ENCODE data around the gene SHISAL1.
"Not testable (repeated sequence)": the region's sequence is repeated elsewhere in the genome, so short reads cannot be mapped to it uniquely, and the experiment has no call there.

Gene SHISAL1

GRCh38 chr22:44309137-44309536 is 3.6 kb downstream of the SHISAL1 start:
- TF ChIP-seq CTCF (IDR thresholded peaks at IDR 0.05; ENCODE audit: control insufficient read depth, extremely low read depth, insufficient read depth), result no peak
- no peak for DNase-seq (ENCODE audit: low read depth)
- H3K4me3 ChIP-seq (ENCODE audit: low read depth, low read length), result no peak overlapping the region

DNA sequence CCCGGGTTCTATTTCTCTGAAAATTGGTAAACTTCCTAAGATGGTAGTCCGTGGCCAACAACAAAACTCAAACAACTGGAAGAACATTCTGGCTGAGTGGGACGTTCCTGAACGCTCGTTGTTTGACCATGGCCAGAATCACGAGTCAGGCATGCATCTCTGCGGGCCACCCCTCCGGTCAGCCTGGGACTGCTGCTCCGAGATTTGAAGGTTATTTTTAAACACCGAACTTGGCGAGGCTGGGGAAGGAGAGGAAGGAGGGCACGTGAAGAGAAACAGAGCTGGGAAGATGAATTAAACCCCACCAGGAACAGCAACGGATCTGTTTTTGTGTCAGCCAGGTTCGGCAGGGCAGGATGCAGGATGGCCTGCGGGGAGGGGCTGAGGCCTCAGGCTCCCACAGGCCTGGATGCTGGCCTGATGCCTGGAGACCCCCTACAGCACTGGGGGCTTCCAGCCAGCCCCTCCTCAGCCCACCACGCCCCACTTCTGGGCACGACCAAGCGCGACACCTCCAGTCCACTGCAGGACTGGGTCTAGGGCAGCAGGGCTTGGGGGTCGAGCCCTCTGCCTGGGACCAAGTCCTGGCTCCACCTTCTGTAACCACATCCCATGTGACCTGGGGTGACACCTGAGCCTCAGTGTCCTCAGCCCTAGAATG is 5.1 kb downstream of the SHISAL1 start:
- TF ChIP-seq CTCF (IDR thresholded peaks at IDR 0.05; ENCODE audit: control insufficient read depth, extremely low read depth, insufficient read depth), result no peak
- no peak for DNase-seq (ENCODE audit: low read depth)
- H3K4me3 ChIP-seq (ENCODE audit: low read depth, low read length), result no peak overlapping the region

DNA sequence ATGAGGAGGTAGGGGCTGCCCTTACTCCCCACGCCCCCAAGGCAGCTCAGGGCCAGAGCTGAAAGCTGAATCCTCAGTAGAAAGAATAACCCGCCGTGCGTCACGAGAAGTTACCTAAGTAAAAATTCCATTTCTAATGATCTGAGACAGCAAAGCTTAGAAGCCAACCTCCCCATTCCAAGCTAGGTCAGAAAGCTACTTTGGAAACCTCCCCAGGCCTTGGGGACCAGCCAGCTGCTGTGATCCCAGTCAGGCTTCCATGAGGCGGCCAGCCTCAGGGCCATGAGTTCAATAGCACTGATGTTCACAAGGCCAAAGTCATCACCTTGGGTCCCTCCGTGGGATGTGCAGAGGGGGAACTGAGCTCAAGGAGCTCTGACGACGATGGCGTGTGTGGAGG is 6.9 kb downstream of the SHISAL1 start:
- no peak for TF ChIP-seq CTCF (IDR thresholded peaks at IDR 0.05; ENCODE audit: control insufficient read depth, extremely low read depth, insufficient read depth)
- no peak overlapping the region for H3K4me3 ChIP-seq (ENCODE audit: low read depth, low read length)
- DNase-seq (ENCODE audit: low read depth), result no peak

DNA sequence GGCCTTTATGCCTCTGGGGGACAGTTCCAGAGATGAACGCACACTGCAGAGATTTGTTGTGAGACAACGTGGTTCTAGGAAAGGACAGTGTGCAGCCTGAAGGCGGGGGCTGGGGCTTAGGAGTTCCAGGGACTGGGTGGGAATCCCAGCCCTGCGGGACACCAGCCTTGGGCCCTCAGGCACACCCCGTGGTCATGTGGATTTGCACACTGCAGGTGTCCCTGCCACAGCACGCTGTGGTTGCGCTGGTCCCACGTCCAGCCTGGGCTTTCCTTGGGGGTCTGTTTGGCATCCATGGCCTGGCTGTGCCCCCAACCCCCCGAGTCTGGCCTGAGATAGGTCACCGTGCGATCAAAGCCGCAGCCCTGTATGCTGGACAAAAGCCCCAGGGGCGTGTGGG is 7.3 kb downstream of the SHISAL1 start:
- DNase-seq (ENCODE audit: low read depth), result no peak
- TF ChIP-seq CTCF (IDR thresholded peaks at IDR 0.05; ENCODE audit: control insufficient read depth, extremely low read depth, insufficient read depth), result no peak
- H3K4me3 ChIP-seq (ENCODE audit: low read depth, low read length), result no peak overlapping the region

DNA sequence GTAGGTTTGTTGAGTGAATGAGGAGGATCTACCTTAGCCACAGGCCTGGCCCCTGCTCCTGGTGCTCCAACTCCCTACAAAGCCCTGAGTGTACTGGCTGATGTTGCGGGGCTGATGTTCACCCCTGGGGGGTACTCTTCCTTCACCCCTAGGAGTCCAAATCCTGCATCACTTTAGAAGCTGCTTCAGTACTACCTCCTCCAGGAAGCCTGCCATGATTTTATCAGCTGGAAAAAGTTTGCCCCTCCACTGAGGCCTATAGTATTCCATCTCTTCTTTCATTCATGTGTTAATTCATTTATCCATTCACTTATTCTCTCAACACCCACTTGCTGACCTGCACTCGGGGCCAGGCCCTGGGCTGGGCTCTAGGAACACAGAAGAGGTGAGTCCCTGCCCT is 7.8 kb downstream of the SHISAL1 start:
- no peak for TF ChIP-seq CTCF (IDR thresholded peaks at IDR 0.05; ENCODE audit: control insufficient read depth, extremely low read depth, insufficient read depth)
- DNase-seq (ENCODE audit: low read depth), result no peak
- H3K4me3 ChIP-seq (ENCODE audit: low read depth, low read length), result no peak overlapping the region

- no peak overlapping the region for H3K4me3 ChIP-seq (ENCODE audit: low read depth, low read length)
- TF ChIP-seq CTCF (IDR thresholded peaks at IDR 0.05; ENCODE audit: control insufficient read depth, extremely low read depth, insufficient read depth), result no peak
- DNase-seq (ENCODE audit: low read depth), result no peak
Observed at GRCh38 chr22:44304354-44304753, 8.4 kb downstream of the SHISAL1 start.

DNA sequence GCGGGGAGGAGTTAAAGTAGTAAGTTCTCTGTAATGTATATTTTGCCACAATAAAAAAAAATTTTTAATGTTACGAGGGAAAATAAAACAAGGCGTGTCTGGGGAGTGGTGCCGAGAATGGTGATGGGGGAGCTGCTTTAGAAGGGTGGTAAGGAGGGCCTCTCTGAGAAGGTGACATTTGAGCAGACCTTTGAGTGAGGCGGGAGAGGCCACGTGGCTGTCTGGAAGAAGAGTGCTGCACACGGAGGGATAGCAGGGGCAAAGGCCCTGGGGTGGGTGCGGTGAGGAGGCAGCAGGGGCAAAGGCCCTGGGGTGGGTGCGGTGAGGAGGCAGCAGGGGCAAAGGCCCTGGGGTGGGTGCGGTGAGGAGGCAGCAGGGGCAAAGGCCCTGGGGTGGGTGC is 10.4 kb downstream of the SHISAL1 start:
- DNase-seq (ENCODE audit: low read depth); H3K4me3 ChIP-seq (ENCODE audit: low read depth, low read length): not testable (repeated sequence)
